ENCODE results near the gene SMG1. TPM values are rescaled to one million over a fixed set of nuclear protein-coding genes. Genes with fewer than 3 reads are reported as not detected.
A peak's percentile ranks its signal among the peaks of the same experiment; 100 is the strongest.

The SMG1 gene
- total RNA-seq, 2 donors from 2014 or later: 226 to 304 TPM

DNA sequence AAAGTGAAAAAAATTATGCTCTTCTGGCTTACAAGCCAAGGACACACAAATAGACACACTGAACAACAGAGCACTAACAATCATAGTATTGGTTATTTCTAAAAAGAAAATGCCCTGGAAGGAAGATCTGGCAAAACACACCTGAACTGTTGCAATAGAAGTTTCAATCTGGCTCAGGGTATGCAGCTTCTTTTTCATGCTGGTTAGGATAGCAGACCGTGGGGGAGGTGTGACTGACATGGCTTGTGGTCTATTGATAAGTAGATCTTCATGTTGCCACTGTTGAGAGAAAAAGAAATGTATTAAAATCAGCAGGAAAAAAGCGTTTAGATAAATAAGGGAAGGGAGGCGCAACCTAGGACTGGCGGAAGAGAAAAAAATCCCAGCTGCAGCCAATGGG lies 98.3 kb downstream of the SMG1 start:
- ATAC-seq (no peak), DNase-seq (ENCODE audit: low spot score) (no peak)
- H3K27ac Mint-ChIP-seq: peak overlapping the region; percentile 15 to 31
- no peaks in the 10 kb centered on the region for H3K27me3 Mint-ChIP-seq
- peaks cover 15% of the 10 kb centered on the region for H3K36me3 Mint-ChIP-seq
- H3K4me3 Mint-ChIP-seq: no peak overlapping the region
- peaks cover 4 to 5% of the 10 kb centered on the region in 2 donors for H3K4me1 Mint-ChIP-seq (ENCODE audit: low read depth in 2 of 2)
- H3K9me3 Mint-ChIP-seq: no peaks in the 10 kb centered on the region

DNA sequence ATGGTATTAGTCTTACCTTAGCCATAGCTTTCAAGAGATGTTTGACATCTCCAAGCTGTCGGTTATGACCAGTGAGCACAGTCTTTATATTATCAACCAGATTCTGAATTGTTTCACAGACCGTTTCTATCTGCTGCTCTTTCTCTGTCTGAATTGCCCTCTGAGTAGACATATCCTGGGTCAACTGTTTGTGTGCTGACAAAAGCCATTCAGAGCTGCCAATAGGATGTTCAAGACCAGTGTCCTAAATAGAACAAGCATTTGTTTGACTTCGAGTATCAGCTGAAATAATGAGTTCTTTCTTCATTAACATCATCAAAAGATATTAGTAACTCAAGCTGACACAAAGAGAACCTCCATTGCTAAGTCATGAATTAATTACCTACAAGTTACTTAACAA lies 109.9 kb downstream of the SMG1 start:
- no peak overlapping the region for H3K4me3 Mint-ChIP-seq
- H3K27me3 Mint-ChIP-seq: no peaks in the 10 kb centered on the region
- H3K9me3 Mint-ChIP-seq: no peaks in the 10 kb centered on the region
- H3K4me1 Mint-ChIP-seq (ENCODE audit: low read depth in 2 of 2): peaks cover 7 to 9% of the 10 kb centered on the region in 2 donors
- no peak for ATAC-seq
- H3K36me3 Mint-ChIP-seq: peaks cover 14% of the 10 kb centered on the region
- no peak overlapping the region for H3K27ac Mint-ChIP-seq
- no peak for DNase-seq (ENCODE audit: low spot score)

DNA sequence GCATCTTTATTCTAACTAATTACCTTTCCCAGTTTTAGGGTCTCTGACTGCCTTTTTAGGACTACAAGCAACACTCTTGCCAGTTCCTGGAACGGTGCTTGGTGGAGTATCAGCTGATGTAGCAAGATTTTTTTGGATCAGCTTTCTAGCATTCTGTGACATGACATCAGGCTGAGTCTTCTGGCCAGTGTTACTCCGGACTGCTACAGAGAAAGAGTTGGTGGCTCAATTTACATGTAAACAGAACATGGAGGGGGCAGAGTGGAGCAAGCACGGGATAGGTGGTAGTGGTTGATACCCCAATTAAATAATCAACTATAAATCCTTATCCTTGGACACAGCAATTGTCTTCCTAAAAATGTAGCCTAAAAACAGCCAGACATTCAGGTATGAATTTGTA lies 114.3 kb downstream of the SMG1 start:
- Mint-ChIP-seq H3K4me3 (no peak overlapping the region), H3K27ac (no peak overlapping the region), H3K27me3 (no peaks in the 10 kb centered on the region), H3K4me1 (ENCODE audit: low read depth in 2 of 2) (no peaks in the 10 kb centered on the region), H3K9me3 (no peaks in the 10 kb centered on the region), H3K36me3 (peaks cover 31% of the 10 kb centered on the region)
- DNase-seq (ENCODE audit: low spot score) (no peak), ATAC-seq (no peak)

DNA sequence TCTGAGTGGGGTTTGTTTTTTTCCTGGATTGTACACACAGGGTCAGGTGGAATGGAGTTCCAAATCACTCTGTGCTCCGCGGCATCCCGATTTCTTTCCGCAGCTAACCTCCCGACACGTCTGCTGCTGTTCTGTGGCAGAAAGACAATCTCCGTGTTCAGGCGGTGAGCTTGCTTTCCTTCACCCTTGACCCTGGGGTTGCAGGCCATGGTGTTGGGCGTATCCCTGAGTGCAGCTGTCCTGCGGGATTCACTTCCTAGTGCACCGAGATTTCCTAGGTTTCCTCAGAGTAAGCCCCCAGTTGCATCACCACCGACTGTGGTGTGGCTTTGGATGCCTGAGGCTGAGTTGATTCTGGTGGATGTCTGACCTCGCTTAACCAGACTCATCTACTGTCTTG lies 117.0 kb downstream of the SMG1 start:
- Mint-ChIP-seq H3K4me3 (no peak overlapping the region), H3K27ac (peak overlapping the region in 1 of 2 donors; percentile 0), H3K4me1 (ENCODE audit: low read depth in 2 of 2) (peaks cover 11 to 22% of the 10 kb centered on the region in 2 donors), H3K36me3 (peaks cover 40% of the 10 kb centered on the region), H3K9me3 (no peaks in the 10 kb centered on the region), H3K27me3 (no peaks in the 10 kb centered on the region)
- DNase-seq (ENCODE audit: low spot score): no peak
- ATAC-seq: no peak

DNA sequence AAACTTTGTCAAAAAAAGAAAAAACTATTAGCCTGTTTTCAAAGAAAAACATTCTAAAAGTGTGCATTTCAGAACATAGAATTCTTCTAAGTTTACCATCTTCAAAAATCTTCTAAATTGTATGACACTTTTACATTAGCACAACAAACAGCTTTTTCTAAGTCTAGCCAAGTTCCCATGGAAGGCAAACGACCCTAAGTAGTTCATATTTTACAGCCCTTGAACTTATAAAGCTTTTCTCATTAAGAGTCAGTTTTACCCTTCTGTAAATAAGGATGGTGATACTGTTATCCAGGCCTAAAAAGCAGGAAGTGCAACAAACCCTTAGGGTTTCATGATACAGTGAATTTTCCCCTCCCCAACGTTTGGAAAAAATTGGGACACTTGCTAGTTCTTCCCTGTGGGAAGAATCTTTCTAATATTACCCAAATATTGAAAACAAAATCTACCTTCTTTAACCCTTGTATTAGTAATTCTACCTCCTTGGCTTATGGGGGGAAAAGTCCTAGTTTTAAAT lies 120.9 kb downstream of the SMG1 start:
- Mint-ChIP-seq H3K4me3 (no peak overlapping the region), H3K4me1 (ENCODE audit: low read depth in 2 of 2) (peaks cover 33 to 48% of the 10 kb centered on the region in 2 donors), H3K36me3 (peaks cover 34% of the 10 kb centered on the region), H3K9me3 (no peaks in the 10 kb centered on the region), H3K27me3 (no peaks in the 10 kb centered on the region), H3K27ac (peak overlapping the region; percentile 94 to 95)
- DNase-seq (ENCODE audit: low spot score): no peak
- ATAC-seq: no peak

DNA sequence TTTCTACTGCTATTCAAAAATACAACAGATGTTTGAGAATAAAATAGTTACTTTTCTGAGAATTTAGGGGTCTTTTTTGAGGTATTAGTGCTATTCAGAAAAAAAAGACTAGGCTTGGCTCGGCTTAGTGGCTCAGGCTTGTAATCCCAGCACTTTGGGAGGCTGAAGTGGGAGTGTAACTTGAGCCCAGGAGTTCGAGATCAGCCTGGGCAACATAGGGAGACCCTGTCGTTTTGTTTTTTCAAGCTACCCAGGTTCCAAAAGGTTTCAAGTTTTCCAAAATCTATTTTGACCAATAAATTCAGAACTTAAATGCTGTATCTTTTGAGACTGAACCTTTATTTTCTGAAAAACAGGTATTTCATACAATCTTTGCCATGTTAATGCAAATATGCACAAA lies 121.7 kb downstream of the SMG1 start:
- ATAC-seq: no peak
- H3K36me3 Mint-ChIP-seq: peaks cover 34% of the 10 kb centered on the region
- no peak for DNase-seq (ENCODE audit: low spot score)
- no peaks in the 10 kb centered on the region for H3K9me3 Mint-ChIP-seq
- H3K4me1 Mint-ChIP-seq (ENCODE audit: low read depth in 2 of 2): peaks cover 41 to 56% of the 10 kb centered on the region in 2 donors
- peak overlapping the region; percentile 76 for H3K4me3 Mint-ChIP-seq
- H3K27ac Mint-ChIP-seq: peak overlapping the region; percentile 94 to 95
- H3K27me3 Mint-ChIP-seq: no peaks in the 10 kb centered on the region

DNA sequence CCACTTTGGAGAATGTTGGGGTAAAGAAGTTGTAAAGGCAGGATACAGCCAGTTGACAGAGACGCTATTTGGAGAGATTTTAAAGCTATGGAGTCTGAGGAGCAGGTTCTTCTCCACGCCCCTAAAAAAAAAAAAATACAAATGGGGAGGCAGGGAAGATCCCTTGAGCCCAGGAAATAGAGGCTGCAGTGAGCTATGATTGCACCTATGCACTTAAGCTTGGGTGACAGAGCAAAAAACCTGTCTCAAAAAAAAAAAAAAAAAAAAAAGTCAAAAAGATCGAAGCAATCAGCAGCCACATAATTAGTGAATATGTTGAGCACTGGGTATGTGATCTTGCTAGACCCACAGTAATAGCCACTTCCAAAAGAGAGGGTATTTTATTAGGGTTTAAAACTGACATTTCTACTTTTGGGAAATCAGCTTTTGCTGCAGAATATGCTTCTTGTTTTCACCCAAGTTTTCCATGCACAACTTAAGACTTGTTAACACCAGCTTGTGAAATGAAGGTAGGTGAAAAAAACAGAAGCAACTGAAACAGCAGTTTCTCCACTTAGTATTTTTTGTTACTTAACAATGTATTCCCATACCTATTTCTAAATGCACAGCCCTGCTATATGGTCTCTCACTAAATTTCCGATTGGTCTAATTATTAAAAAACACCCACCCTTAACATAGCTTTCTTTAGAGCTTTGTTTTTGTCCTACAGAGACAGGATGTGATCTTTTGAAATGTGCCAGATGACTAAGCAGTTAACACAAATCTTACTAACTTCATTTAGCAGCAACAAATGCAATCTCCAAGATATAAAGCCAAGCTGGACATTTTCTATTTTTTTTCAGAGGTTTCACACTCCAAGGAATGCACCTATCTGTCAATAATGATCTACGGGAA lies 122.4 kb downstream of the SMG1 start:
- Mint-ChIP-seq H3K36me3 (peaks cover 26% of the 10 kb centered on the region), H3K4me3 (peak overlapping the region; percentile 76), H3K9me3 (no peaks in the 10 kb centered on the region), H3K27me3 (no peaks in the 10 kb centered on the region), H3K4me1 (ENCODE audit: low read depth in 2 of 2) (peaks cover 43 to 61% of the 10 kb centered on the region in 2 donors), H3K27ac (peak overlapping the region; percentile 94 to 95)
- no peak for DNase-seq (ENCODE audit: low spot score)
- ATAC-seq: no peak

DNA sequence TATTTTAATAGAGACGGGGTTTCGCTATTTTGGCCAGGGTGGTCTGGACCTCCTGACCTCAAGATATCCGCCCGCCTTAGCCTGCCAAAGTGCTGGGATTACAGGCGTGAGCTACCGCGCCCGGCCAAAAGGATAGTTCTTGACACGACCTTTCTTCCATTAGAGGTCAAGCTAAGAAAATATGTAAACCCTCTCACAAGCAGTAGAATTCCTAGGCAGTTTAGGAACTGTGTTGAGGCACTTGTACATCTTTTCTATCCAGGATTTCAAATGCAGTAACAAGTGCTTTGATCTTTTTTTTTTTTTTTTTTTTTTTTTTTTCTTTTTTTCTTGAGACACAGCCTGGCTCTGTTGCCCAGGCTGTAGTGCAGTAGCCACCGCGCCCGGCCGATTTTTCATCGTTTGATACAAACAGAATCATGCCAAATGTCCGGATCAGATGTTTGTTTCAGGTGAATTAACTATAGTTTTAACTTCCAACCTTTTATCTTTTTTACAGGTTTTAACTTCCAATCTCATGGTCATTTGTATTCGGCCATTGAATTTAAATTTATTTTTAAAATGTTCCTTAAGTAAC lies 123.4 kb downstream of the SMG1 start:
- Mint-ChIP-seq H3K27ac (peak overlapping the region; percentile 94 to 95), H3K4me1 (ENCODE audit: low read depth in 2 of 2) (peaks cover 46 to 69% of the 10 kb centered on the region in 2 donors), H3K4me3 (peak overlapping the region; percentile 98), H3K9me3 (no peaks in the 10 kb centered on the region), H3K36me3 (peaks cover 21% of the 10 kb centered on the region), H3K27me3 (no peaks in the 10 kb centered on the region)
- DNase-seq (ENCODE audit: low spot score) (no peak), ATAC-seq (no peak)

DNA sequence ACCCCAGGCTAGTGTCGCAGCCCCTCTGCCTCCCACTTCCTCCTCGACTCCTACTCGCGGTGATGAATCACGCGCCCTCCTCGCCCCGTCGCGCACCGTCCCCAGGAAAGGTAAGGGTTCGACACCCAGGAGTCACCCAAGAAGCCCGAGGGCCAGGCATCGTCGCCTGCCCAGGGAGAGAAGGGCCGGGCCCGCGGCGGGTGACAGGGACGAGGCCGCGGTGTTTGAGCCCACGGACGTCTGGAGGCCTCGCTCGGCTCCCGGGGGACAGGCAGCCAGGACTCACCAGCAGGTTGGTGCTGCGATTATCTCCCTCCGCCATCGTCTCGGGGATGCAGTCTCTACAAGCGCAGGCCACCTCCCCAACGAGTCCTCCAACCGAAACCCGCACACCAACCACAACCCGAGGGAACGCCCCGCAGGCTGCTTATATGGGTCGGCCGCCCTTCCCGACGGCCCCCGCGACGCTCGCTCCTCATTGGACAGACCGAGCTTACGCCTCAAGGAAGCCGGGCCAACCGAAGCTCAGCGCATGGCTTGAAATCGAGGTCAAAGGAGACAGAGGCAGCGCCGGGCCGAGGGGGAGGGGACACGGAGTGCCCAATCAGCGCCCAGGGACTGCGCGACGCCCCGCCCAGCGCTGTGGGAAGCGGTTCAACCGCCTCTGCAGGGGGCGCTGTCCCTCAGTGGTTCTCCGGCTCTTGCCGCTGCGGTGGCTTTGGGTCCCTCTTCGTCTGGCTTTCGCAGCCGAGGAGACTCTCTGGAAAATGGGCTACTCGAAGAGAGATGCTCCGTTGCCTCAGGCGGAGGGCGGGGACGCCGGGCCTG lies 124.8 kb downstream of the SMG1 start, which contains the start of gene ARL6IP1:
Gene ARL6IP1 (minus strand): TSS at position 405 of the 828 bp plus-strand sequence. CDS start 83 bp downstream, at position 322.
- Mint-ChIP-seq H3K9me3 (no peaks in the 10 kb centered on the region), H3K27me3 (no peaks in the 10 kb centered on the region), H3K27ac (peak within 1 kb of the TSS; percentile 94 to 95), H3K4me1 (ENCODE audit: low read depth in 2 of 2) (peaks cover 45 to 65% of the 10 kb centered on the region in 2 donors), H3K4me3 (peak within 1 kb of the TSS; percentile 98), H3K36me3 (peaks cover 18% of the 10 kb centered on the region)
- DNase-seq (ENCODE audit: low spot score) (peak; percentile 99), ATAC-seq (peak; percentile 98 to 99)

DNA sequence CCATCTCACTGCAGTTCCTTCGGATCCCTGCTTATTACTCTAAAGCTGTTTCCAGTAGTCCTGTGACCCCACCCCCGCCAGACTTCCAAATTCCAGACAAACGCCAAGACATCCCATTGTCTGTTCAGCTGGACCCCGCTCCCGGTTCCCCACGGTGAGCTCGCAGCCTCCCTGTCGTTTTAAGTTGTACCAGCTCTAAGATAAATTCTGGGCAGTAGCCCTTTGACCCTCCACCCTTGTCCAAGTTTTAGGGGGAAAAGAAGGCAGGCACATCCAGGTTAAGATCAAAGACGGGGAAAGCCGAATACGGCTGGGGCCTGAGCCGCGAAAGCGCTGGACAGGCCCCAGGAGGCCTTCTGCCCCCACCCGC lies 125.4 kb downstream of the SMG1 start:
- H3K4me3 Mint-ChIP-seq: peak overlapping the region; percentile 98
- ATAC-seq: no peak
- peak overlapping the region; percentile 94 to 95 for H3K27ac Mint-ChIP-seq
- no peak for DNase-seq (ENCODE audit: low spot score)
- H3K4me1 Mint-ChIP-seq (ENCODE audit: low read depth in 2 of 2): peaks cover 39 to 59% of the 10 kb centered on the region in 2 donors
- peaks cover 16% of the 10 kb centered on the region for H3K36me3 Mint-ChIP-seq
- no peaks in the 10 kb centered on the region for H3K27me3 Mint-ChIP-seq
- H3K9me3 Mint-ChIP-seq: no peaks in the 10 kb centered on the region

DNA sequence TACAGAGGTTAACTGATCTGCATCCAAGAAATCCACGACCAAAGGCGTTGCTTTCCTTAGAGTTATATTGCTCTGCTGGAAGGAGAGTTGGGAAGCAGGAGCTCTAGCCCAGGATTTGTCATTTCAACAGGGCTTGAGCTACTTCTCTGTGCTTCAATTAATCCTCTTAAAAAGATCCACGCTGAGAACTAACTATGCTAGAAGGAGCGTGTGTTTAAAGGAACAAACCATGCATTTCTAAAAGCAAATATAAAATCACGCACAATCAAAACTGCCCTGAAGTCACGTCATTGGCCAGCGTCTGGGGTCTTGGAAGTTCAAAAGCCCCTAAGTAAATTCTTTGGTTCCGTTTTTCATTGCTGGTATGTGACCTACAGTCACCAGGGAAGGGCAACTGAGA lies 125.9 kb downstream of the SMG1 start:
- H3K27ac Mint-ChIP-seq: peak overlapping the region; percentile 94 to 95
- no peaks in the 10 kb centered on the region for H3K9me3 Mint-ChIP-seq
- DNase-seq (ENCODE audit: low spot score) (no peak), ATAC-seq (no peak)
- H3K4me1 Mint-ChIP-seq (ENCODE audit: low read depth in 2 of 2): peaks cover 39 to 56% of the 10 kb centered on the region in 2 donors
- H3K4me3 Mint-ChIP-seq: peak overlapping the region; percentile 98
- H3K27me3 Mint-ChIP-seq: no peaks in the 10 kb centered on the region
- peaks cover 15% of the 10 kb centered on the region for H3K36me3 Mint-ChIP-seq

DNA sequence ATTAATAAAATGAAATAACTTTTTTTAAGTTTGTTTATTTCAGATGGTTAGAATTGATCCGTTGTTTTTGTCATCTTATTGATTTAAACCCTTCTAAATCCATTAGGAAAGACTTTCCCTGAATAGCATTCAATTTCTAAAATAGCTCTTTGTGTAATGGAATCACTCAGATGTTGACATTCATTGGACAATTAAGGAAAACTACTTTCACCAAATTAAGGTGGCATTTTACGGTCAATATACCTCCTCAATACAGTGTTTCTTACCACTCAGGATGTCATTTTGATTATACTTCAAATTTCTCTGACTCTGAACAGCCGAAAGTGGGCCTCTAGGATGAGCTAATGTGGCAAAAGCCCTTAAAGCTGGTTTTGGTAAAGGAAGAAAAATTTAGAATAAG lies 126.7 kb downstream of the SMG1 start:
- H3K4me1 Mint-ChIP-seq (ENCODE audit: low read depth in 2 of 2): peaks cover 39 to 50% of the 10 kb centered on the region in 2 donors
- H3K4me3 Mint-ChIP-seq: peak overlapping the region; percentile 98
- ATAC-seq: no peak
- H3K9me3 Mint-ChIP-seq: no peaks in the 10 kb centered on the region
- no peak for DNase-seq (ENCODE audit: low spot score)
- no peaks in the 10 kb centered on the region for H3K27me3 Mint-ChIP-seq
- H3K36me3 Mint-ChIP-seq: peaks cover 15% of the 10 kb centered on the region
- H3K27ac Mint-ChIP-seq: peak overlapping the region; percentile 94 to 95

DNA sequence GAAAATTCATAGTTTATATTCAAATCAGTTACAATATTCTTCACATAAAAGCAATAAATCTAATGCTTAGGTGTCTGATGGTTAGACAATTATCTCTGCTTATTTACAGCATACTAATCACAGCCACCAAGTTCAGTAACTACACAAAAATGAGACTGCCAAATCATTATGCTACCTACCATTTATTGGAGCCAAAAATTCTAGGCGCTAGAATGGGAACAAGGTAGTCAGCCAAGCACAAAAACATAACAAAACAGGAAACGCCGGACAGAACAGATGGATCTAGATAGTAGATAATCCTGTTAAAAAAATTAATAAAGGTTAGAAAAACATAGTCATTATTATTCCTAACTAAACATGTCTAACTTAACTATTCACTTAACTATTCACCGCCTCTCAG lies 128.5 kb downstream of the SMG1 start:
- DNase-seq (ENCODE audit: low spot score): no peak
- peaks cover 37 to 38% of the 10 kb centered on the region in 2 donors for H3K4me1 Mint-ChIP-seq (ENCODE audit: low read depth in 2 of 2)
- ATAC-seq: no peak
- no peak overlapping the region for H3K27ac Mint-ChIP-seq
- no peaks in the 10 kb centered on the region for H3K9me3 Mint-ChIP-seq
- peaks cover 19% of the 10 kb centered on the region for H3K36me3 Mint-ChIP-seq
- no peaks in the 10 kb centered on the region for H3K27me3 Mint-ChIP-seq
- no peak overlapping the region for H3K4me3 Mint-ChIP-seq
